Measurements from ENCODE around the gene TCEA2. TPM values are rescaled to one million over a fixed set of nuclear protein-coding genes. Genes with fewer than 3 reads are reported as not detected.

The TCEA2 gene
- total and polyA plus RNA-seq, 2 of the 13 experiments (the other 11 are each of a cell fraction or from before 2014, with no cell fraction given), result 28.1 to 33.7 TPM

GRCh38 chr20:64050261-64051032 lies 12.6 kb upstream of the TCEA2 start (continued):
- TF ChIP-seq ZNF569 (CRISPR knock-in tag; IDR thresholded peaks at IDR 0.05; ENCODE audit: borderline replicate concordance) (no peak), ZNF282 (IDR thresholded peaks at IDR 0.05; ENCODE audit: partially characterized antibody) (no peak), ZNF678 (CRISPR knock-in tag; IDR thresholded peaks at IDR 0.05) (no peak; the same call in 1 of the 2 replicates), ZBTB2 (CRISPR knock-in tag; IDR thresholded peaks at IDR 0.05; ENCODE audit: low read depth) (no peak), PAF1 (CRISPR knock-in tag; IDR thresholded peaks at IDR 0.05) (no peak), NBN (conservative IDR thresholded peaks at IDR 0.05) (no peak), SPEN (CRISPR knock-in tag; IDR thresholded peaks at IDR 0.05; ENCODE audit: low read depth) (peak; percentile 48; the same call in 1 of the 2 replicates), RARA (CRISPR knock-in tag; IDR thresholded peaks at IDR 0.05) (0 out of 2 replicates have a peak, but pooled peaks have one; percentile 23), SCMH1 (CRISPR knock-in tag; IDR thresholded peaks at IDR 0.05; ENCODE audit: borderline replicate concordance) (no peak), ZUFSP (CRISPR knock-in tag; IDR thresholded peaks at IDR 0.05; ENCODE audit: borderline replicate concordance) (no peak), MNT (IDR thresholded peaks at IDR 0.05) (peak; percentile 67), ZBTB21 (CRISPR knock-in tag; IDR thresholded peaks at IDR 0.05) (0 out of 2 replicates have a peak, but pooled peaks have one; percentile 41), MYNN (CRISPR knock-in tag; IDR thresholded peaks at IDR 0.05; ENCODE audit: low read depth) (peak; percentile 79; the same call in 1 of the 2 replicates), PRPF4 (IDR thresholded peaks at IDR 0.05; ENCODE audit: low read depth, low read length, poor library complexity, severe bottlenecking) (no peak), ZNF160 (CRISPR knock-in tag; IDR thresholded peaks at IDR 0.05) (peak; percentile 65; the same call in 1 of the 2 replicates), ZNF589 (CRISPR knock-in tag; conservative IDR thresholded peaks at IDR 0.05) (no peak), RBFOX2 (IDR thresholded peaks at IDR 0.05; ENCODE audit: low read depth, low read length) (peak; percentile 68), YEATS2 (CRISPR knock-in tag; IDR thresholded peaks at IDR 0.05; ENCODE audit: borderline replicate concordance) (0 out of 2 replicates have a peak, but pooled peaks have one; percentile 56), HOMEZ (CRISPR knock-in tag; IDR thresholded peaks at IDR 0.05; ENCODE audit: low read depth) (no peak), CEBPZ (IDR thresholded peaks at IDR 0.05; ENCODE audit: low read length) (no peak)
